CD4-positive, alpha-beta T cell (primary cell): Measurements from ENCODE around the gene CERS6. TPM values are rescaled to one million over a fixed set of nuclear protein-coding genes. Genes with fewer than 3 reads are reported as not detected.

ENCODE experiments used
- ATAC-seq: fragments of 200-7000 bp; cut with Tn5 transposase; one replicate; pipeline ENCODE4 v1.10.0; 2022; ENCODE audit warnings: mild to moderate bottlenecking; ENCODE audit not compliant: poor library complexity
- CTCF ChIA-PET: fragments of 350-600 bp; sonication (Branson Sonifier 250); formaldehyde crosslinking; loops from one replicate; lab custom pipeline; 2021; ENCODE audit warnings: antibody characterized with exemption, inconsistent platforms; lab: Charles Lee
- POLR2A ChIA-PET: fragments of 350-600 bp; sonication (Branson Sonifier 250); formaldehyde crosslinking; loops from one replicate; lab custom pipeline; 2021; ENCODE audit warnings: antibody characterized with exemption, inconsistent platforms; lab: Charles Lee
- DNase-seq, 14 experiments: peaks; one replicate each; pipeline ENCODE4 v3.0.0-alpha.2; 2013 to 2020; ENCODE audit warnings: mixed read lengths in 2 of 14
- H3K27ac ChIP-seq, 2 donors: one replicate each; pipeline versions ENCODE4 v1.5.1 to v1.7.0; 2013; ENCODE audit warnings: low read length in 2 of 2, low read depth in 1 of 2, mild to moderate bottlenecking in 1 of 2
- H3K27me3 ChIP-seq, 2 experiments: 1 replicate in 1 of 2; 2 replicates in 1 of 2; pipeline versions ENCODE4 v1.6.1 to v1.7.0; 2013; ENCODE audit warnings: low read length in 2 of 2, control low read depth in 1 of 2, mild to moderate bottlenecking in 1 of 2, moderate library complexity in 1 of 2; ENCODE audit not compliant: insufficient read depth in 2 of 2, control insufficient read depth in 1 of 2
- H3K36me3 ChIP-seq: one replicate; pipeline ENCODE4 v1.6.1; 2013; ENCODE audit warnings: low read length, control low read depth; ENCODE audit not compliant: insufficient read depth
- H3K4me1 ChIP-seq: one replicate; pipeline ENCODE4 v1.6.1; 2013; ENCODE audit warnings: low read length, control low read depth; ENCODE audit not compliant: insufficient read depth
- H3K4me3 ChIP-seq: one replicate; pipeline ENCODE4 v1.5.1; 2013; ENCODE audit warnings: mild to moderate bottlenecking, low read length, moderate library complexity
- H3K9me3 ChIP-seq, 2 experiments: 1 replicate in 1 of 2; 2 replicates in 1 of 2; pipeline versions ENCODE4 v1.6.1 to v1.7.0; 2013; ENCODE audit warnings: low read length in 2 of 2, mild to moderate bottlenecking in 2 of 2, control low read depth in 1 of 2, moderate library complexity in 1 of 2; ENCODE audit not compliant: control insufficient read depth in 1 of 2, insufficient read depth in 1 of 2
- H3K27ac Mint-ChIP-seq: one replicate; pipeline ENCODE4 v1.8.0; 2020; ENCODE audit warnings: mixed read lengths
- H3K27me3 Mint-ChIP-seq: one replicate; pipeline ENCODE4 v1.8.0; 2021; ENCODE audit warnings: mixed read lengths
- H3K36me3 Mint-ChIP-seq: one replicate; pipeline ENCODE4 v1.8.0; 2021; ENCODE audit warnings: low read depth, mixed read lengths
- H3K4me1 Mint-ChIP-seq: one replicate; pipeline ENCODE4 v1.8.0; 2021; ENCODE audit warnings: low read depth, mixed read lengths
- H3K4me3 Mint-ChIP-seq: one replicate; pipeline ENCODE4 v1.8.0; 2020; ENCODE audit warnings: mild to moderate bottlenecking, mixed read lengths
- H3K9me3 Mint-ChIP-seq: one replicate; pipeline ENCODE4 v1.8.0; 2020; ENCODE audit warnings: mixed read lengths
- CTCF ChIP-seq: fragments of 200-600 bp; IDR thresholded peaks from one replicate; pipeline ENCODE4 v1.8.0; 2022; ENCODE audit warnings: antibody characterized with exemption, mild to moderate bottlenecking
- intact Hi-C, 2 experiments: fragments of 100-400 bp; cut with DNase I in 1 of 2; cut with micrococcal nuclease in 1 of 2; formaldehyde crosslinking; loops; one replicate each; pipeline versions ENCODE4 v1.15.1 to v1.9.0; 2023 to 2025; cut with DNase I, micrococcal nuclease
- total RNA-seq, 174 experiments: library from RNA in 2 of 174; stranded (reverse) in 2 of 174; gene quantifications; one replicate each; pipeline ENCODE4 v1.2.3 and lab custom pipeline; 2021 to 2026

CERS6 gene
- total RNA-seq, 2 experiments from 2014 or later: 16.9 to 17.9 TPM

GRCh38 chr2:168433527-168433926, 22.5 kb upstream of the CERS6 start:
- Histone ChIP-seq H3K4me3 (no peak overlapping the region), H3K27ac (peak overlapping the region in 1 of 2 donors; percentile 9), H3K4me1 (peaks cover 18% of the 10 kb centered on the region), H3K27me3 (no peaks in the 10 kb centered on the region), H3K36me3 (no peaks in the 10 kb centered on the region), H3K9me3 (no peaks in the 10 kb centered on the region)
- H3K9me3 Mint-ChIP-seq: no peaks in the 10 kb centered on the region
- CTCF ChIA-PET: no interaction called here
- H3K27ac Mint-ChIP-seq: peak overlapping the region; percentile 78
- DNase-seq: no peak
- peak overlapping the region; percentile 53 for H3K4me3 Mint-ChIP-seq
- H3K36me3 Mint-ChIP-seq: no peaks in the 10 kb centered on the region
- TF ChIP-seq CTCF: no peak
- H3K4me1 Mint-ChIP-seq: peaks cover 80% of the 10 kb centered on the region
- intact Hi-C loops: no loop called here
- POLR2A ChIA-PET: interaction anchor here (1.3 to 1.5 kb wide), 2 partner anchors 18 to 23 kb away, joined by 3 to 5 read pairs; partner anchors contain the start of gene CERS6
- no peak for ATAC-seq
- no peaks in the 10 kb centered on the region for H3K27me3 Mint-ChIP-seq

GRCh38 chr2:168434146-168434545, 21.9 kb upstream of the CERS6 start:
- no peak overlapping the region for H3K27ac Mint-ChIP-seq
- Histone ChIP-seq H3K4me1 (peaks cover 18% of the 10 kb centered on the region), H3K9me3 (no peaks in the 10 kb centered on the region), H3K4me3 (no peak overlapping the region), H3K27me3 (no peaks in the 10 kb centered on the region), H3K36me3 (no peaks in the 10 kb centered on the region), H3K27ac (no peak overlapping the region)
- ATAC-seq (no peak), DNase-seq (peak in 3 of 14 experiments; percentile 15 to 26 (median 25))
- TF ChIP-seq CTCF: no peak
- ChIA-PET CTCF (no interaction called here), POLR2A (interaction anchor here (1.3 to 1.5 kb wide), 2 partner anchors 17 to 22 kb away, joined by 3 to 5 read pairs; partner anchors contain the start of gene CERS6)
- intact Hi-C loops: loop anchor here (2.0 kb wide), 2 partner anchors 17 to 19 kb away; no protein-coding TSS in a partner anchor
- no peaks in the 10 kb centered on the region for H3K36me3 Mint-ChIP-seq
- no peak overlapping the region for H3K4me3 Mint-ChIP-seq
- H3K4me1 Mint-ChIP-seq: peaks cover 87% of the 10 kb centered on the region
- H3K27me3 Mint-ChIP-seq: no peaks in the 10 kb centered on the region
- no peaks in the 10 kb centered on the region for H3K9me3 Mint-ChIP-seq

GRCh38 chr2:168436840-168437239, 19.2 kb upstream of the CERS6 start:
- H3K27ac Mint-ChIP-seq: peak overlapping the region; percentile 52
- ChIA-PET CTCF (no interaction called here), POLR2A (interaction anchor here (1.1 to 1.3 kb wide), 2 partner anchors 19 to 53 kb away, joined by 3 to 5 read pairs; partner anchors contain the start of gene CERS6)
- peaks cover 74% of the 10 kb centered on the region for H3K4me1 Mint-ChIP-seq
- no peaks in the 10 kb centered on the region for H3K9me3 ChIP-seq
- DNase-seq: no peak
- no peak for TF ChIP-seq CTCF
- intact Hi-C loops: no loop called here
- H3K27ac ChIP-seq: no peak overlapping the region
- no peaks in the 10 kb centered on the region for H3K9me3 Mint-ChIP-seq
- H3K27me3 ChIP-seq: no peaks in the 10 kb centered on the region
- H3K27me3 Mint-ChIP-seq: no peaks in the 10 kb centered on the region
- no peaks in the 10 kb centered on the region for H3K36me3 ChIP-seq
- no peak for ATAC-seq
- H3K36me3 Mint-ChIP-seq: no peaks in the 10 kb centered on the region
- no peak overlapping the region for H3K4me3 Mint-ChIP-seq
- H3K4me3 ChIP-seq: no peak overlapping the region
- peaks cover 23% of the 10 kb centered on the region for H3K4me1 ChIP-seq
